ENCODE measurements around the gene ZNF330. TPM values are rescaled to one million over a fixed set of nuclear protein-coding genes. Genes with fewer than 3 reads are reported as not detected.

Gene ZNF330
- 10 to 100 TPM; 20.5 to 42.6 (median 28.5) TPM for total RNA-seq

DNA sequence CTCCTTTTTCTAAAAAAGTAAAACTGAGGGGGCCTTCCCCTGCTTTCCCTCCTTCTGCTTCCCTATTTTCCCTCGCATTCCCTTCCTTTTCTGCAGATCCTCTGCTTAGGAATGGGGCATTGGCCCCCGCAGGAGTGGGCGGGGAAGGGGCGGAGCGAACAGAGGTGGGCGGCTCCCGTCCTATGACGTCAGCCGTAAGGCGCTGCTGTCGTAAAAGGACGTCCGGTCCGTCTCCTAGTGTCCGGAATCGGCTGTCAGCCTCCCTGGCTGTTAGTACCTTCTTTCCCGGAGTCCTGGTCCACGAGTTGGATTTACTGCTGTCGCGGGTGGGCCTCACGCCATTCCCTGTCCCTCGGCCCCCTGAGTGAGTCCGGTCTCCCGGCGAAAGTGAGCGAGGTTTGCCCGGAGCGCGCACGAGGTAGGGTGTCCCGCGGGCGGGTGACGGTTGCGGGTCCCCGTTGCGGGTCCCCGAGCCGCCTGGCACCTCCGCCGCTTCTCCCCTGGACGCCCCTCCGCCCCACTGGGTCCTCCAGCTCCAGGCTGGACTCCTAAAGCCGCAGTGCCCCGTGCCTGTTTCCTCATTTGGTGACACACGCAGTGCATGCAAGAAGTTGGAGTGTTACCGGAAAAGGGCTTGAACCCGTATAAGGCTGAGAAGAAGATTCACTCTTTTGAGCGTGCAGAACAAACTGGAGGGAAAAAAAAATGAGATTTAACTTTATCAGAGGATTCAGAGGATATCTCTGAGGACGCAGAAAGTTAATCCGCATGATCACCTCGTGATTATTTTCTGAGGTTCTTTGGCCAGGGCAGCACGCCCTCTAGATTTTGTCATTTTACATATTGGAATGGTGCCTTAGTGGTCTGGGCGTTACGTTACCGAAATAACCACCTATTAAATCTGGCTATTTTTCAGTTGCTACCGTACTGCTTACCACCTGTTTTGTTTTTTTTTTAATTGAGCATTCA lies at the start of gene ZNF330:
TSS of gene ZNF330 (plus strand) at position 205 of the 969 bp plus-strand sequence. CDS start 1,477 bp downstream, outside the sequence.
- Histone ChIP-seq H3K4me3 (peak within 1 kb of the TSS; percentile 67 to 98 (median 93)), H3K27me3 (no peaks in the 10 kb centered on the region), H3K27ac (peak within 1 kb of the TSS; percentile 93 to 98 (median 94)), H3K9me3 (no peaks in the 10 kb centered on the region), H3K4me1 (peaks cover 7 to 29% (median 8%) of the 10 kb centered on the region in 4 donors), H3K36me3 (peaks cover 0 to 23% (median 0%) of the 10 kb centered on the region in 3 donors)
- WGBS, 2 donors, result 0 to 1% methylated on average over 55 to 56 of the region's 57 CpGs
- TF ChIP-seq POLR2A (IDR thresholded peaks at IDR 0.05) (peak; percentile 88 to 95), EP300 (IDR thresholded peaks at IDR 0.05) (peak; percentile 73 to 99)
- TF ChIP-seq, protein P1, sequence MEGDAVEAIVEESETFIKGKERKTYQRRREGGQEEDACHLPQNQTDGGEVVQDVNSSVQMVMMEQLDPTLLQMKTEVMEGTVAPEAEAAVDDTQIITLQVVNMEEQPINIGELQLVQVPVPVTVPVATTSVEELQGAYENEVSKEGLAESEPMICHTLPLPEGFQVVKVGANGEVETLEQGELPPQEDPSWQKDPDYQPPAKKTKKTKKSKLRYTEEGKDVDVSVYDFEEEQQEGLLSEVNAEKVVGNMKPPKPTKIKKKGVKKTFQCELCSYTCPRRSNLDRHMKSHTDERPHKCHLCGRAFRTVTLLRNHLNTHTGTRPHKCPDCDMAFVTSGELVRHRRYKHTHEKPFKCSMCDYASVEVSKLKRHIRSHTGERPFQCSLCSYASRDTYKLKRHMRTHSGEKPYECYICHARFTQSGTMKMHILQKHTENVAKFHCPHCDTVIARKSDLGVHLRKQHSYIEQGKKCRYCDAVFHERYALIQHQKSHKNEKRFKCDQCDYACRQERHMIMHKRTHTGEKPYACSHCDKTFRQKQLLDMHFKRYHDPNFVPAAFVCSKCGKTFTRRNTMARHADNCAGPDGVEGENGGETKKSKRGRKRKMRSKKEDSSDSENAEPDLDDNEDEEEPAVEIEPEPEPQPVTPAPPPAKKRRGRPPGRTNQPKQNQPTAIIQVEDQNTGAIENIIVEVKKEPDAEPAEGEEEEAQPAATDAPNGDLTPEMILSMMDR (IDR thresholded peaks at IDR 0.05), result peak in 2 of 5 experiments; percentile 24 to 50
- peak; percentile 82 to 95 for DNase-seq (ENCODE audit: low spot score in 2 of 2)

DNA sequence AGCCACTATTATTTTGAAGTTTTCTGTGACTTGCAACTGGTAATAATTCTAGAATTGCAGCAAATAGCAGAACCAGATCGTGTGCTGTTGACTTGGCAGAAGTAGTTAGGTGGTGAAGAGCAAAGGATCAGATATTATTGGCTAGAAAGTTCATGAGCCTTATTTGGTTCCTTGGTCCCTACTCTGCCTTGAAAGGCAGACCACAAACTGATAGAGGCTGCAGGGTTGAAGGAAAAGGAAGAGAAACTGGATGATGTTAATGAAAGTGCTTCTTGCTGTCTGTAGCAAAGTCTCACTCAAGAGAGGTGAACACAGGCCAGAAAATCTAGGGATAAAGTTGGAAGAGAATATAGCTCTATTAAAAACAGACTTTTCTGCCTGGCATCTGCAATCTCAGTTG lies 46.2 kb upstream of the ZNF330 start:
- H3K36me3 ChIP-seq, result no peaks in the 10 kb centered on the region
- WGBS, 2 donors, result 51 to 69% methylated on average over 1 of the region's 1 CpG

DNA sequence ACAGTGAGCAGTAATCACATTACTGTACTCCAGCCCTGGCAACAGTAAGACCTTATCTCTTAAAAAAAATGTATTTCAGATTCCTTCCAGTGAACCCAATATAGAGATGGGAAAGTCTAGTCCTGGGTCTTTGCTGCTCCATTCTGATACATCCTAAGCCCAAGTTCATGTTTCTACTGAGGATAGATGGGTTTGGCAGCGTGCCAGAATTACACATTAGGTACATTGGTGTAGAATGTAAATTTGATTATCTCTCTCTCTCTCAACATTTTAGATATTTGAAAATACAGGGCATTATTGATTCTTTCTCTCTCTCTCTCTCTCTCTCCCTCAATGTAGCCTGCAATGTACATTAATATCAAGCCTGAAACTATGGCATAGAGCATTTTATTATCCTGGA lies 43.5 kb upstream of the ZNF330 start:
- DNase-seq (ENCODE audit: low spot score in 2 of 2), result no peak
- no peak overlapping the region for H3K4me3 ChIP-seq
- WGBS, 2 donors, result 55 to 57% methylated on average over 1 of the region's 1 CpG
- H3K27ac ChIP-seq, result no peak overlapping the region
- no peaks in the 10 kb centered on the region for H3K36me3 ChIP-seq
- no peaks in the 10 kb centered on the region for H3K4me1 ChIP-seq
- no peaks in the 10 kb centered on the region for H3K27me3 ChIP-seq
- TF ChIP-seq POLR2A (IDR thresholded peaks at IDR 0.05) (no peak), EP300 (IDR thresholded peaks at IDR 0.05) (no peak)
- TF ChIP-seq, protein P1 (IDR thresholded peaks at IDR 0.05), result no peak
- no peaks in the 10 kb centered on the region for H3K9me3 ChIP-seq

More for the DNA sequence above, 46.2 kb upstream of the ZNF330 start:
- Histone ChIP-seq H3K27ac (no peak overlapping the region), H3K27me3 (no peaks in the 10 kb centered on the region), H3K9me3 (no peaks in the 10 kb centered on the region), H3K4me3 (no peak overlapping the region), H3K4me1 (no peaks in the 10 kb centered on the region)
- TF ChIP-seq EP300 (IDR thresholded peaks at IDR 0.05), result no peak
- TF ChIP-seq, protein P1 (IDR thresholded peaks at IDR 0.05), result no peak
- no peak for TF ChIP-seq POLR2A (IDR thresholded peaks at IDR 0.05)
- DNase-seq (ENCODE audit: low spot score in 2 of 2), result no peak

DNA sequence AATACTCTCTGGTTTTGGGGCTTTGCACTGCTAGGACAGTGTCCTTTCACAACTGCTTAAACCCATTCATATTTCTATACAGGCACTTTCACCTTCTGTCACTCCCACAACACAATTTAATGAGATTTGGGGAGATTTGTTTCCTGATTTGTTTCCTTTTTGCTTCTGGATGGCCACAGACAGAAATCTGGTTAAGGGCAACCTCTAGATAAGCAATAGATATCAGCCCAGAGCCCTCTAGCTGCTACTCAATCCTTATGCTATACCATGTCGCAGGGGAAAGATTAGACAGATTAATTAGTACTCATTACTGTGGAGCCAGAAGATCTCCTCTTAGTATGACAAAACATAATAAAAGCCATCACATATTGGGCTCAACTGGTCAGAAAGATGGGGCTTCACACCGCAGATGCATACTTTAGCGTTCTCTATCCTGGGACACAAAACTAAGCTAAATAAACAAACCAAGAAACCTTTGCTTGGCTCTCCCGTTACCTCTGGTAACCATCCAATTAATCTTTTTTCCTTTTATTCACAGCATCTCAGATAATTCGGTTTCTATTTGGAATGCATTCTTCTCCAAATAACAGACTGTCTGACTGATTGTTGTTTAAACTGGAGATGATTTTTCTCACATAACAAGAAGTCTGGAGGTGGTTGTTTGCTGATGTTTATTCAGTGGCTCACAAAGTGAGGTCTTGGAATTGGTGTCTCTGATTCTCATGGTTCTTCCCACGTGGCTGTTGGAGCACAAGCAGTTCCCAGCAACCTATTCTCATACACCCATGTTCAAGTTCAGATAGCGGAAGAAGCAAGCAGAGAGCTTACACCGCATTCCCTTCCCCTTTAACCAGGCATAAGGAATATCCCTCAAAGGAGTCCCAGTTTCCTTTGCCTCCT lies 41.0 kb upstream of the ZNF330 start:
- no peak for TF ChIP-seq EP300 (IDR thresholded peaks at IDR 0.05)
- TF ChIP-seq, protein P1 (IDR thresholded peaks at IDR 0.05), result no peak
- TF ChIP-seq POLR2A (IDR thresholded peaks at IDR 0.05), result no peak
- no peak for DNase-seq (ENCODE audit: low spot score in 2 of 2)
- Histone ChIP-seq H3K27ac (no peak overlapping the region), H3K36me3 (no peaks in the 10 kb centered on the region), H3K4me1 (no peaks in the 10 kb centered on the region), H3K27me3 (no peaks in the 10 kb centered on the region), H3K9me3 (no peaks in the 10 kb centered on the region), H3K4me3 (no peak overlapping the region)
- WGBS, 2 donors, result 50 to 56% methylated on average over 8 of the region's 8 CpGs
